ENCODE measurements around the gene ARFGEF2. TPM values are rescaled to one million over a fixed set of nuclear protein-coding genes. Genes with fewer than 3 reads are reported as not detected.
A peak's percentile ranks its signal among the peaks of the same experiment; 100 is the strongest.

Gene ARFGEF2
- total and polyA plus RNA-seq, 2 of the 8 experiments (the other 6 are each of a cell fraction or from before 2014, with no cell fraction given), result 8.1 to 21.8 TPM

DNA sequence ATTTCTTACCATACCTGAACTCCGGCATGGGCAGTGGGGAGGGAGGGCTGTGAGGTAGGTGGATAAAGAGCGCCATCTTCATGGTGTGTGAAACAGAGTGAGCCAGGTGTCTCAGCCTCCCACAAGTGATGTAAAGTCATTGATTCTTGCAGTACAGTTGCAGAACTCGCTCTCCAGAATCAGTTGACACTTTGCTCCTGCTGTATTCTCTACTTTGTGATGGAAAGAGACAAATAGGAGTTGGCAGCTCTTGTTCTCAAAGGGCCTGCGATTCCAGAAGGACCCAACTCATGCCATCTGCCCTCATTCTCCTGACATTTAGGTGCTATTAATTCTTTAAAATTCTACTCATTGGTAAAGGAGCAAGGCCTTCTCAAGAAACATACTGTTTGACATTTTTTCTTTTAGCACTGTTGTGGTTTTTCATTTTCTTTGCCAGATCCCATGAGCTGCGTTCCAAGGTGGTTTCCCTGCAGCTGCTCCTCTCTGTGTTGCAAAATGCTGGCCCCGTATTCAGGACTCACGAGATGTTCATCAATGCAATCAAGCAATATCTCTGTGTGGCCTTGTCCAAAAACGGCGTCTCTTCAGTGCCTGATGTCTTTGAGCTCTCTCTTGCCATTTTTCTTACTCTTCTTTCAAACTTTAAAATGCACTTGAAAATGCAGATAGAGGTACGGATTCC lies 49.3 kb downstream of the ARFGEF2 start:
- FAIRE-seq (no peak), DNase-seq (ENCODE audit: low read depth in 1 of 2, low spot score in 2 of 2) (no peak)
- no peak overlapping the region for H3K4me3 ChIP-seq (ENCODE audit: extremely low read depth in 1 of 4, insufficient read depth in 2 of 4, low read depth in 3 of 4, low read length in 4 of 4)
- H4K91ac ChIP-seq (replicated peaks; ENCODE audit: insufficient read length, low read length), result no peak overlapping the region
- no peaks in the 10 kb centered on the region for H3K23me2 ChIP-seq (ENCODE audit: low read depth, low read length)
- peaks cover 13 to 41% (median 32%) of the 10 kb centered on the region in 4 experiments for H3K36me3 ChIP-seq (ENCODE audit: control insufficient read depth in 2 of 4, insufficient read depth in 4 of 4, low read length in 3 of 4)
- WGBS, 2 experiments (ENCODE audit: extremely low coverage in 1 of 2, insufficient coverage in 1 of 2, insufficient read length in 1 of 2, insufficient replicate concordance in 2 of 2, low coverage in 1 of 2, low lambda C conversion rate in 2 of 2, missing lambda C conversion rate in 1 of 2), result 92% methylated on average over 10 of the region's 10 CpGs; no CpG with 5 or more reads in 1 of the 2 experiments
- H2BK20ac ChIP-seq (ENCODE audit: low read length), result no peak overlapping the region
- H3K14ac ChIP-seq (ENCODE audit: insufficient read length), result no peak overlapping the region
- no peak overlapping the region for H3K23ac ChIP-seq (ENCODE audit: insufficient read length)
- no peak overlapping the region for H3K18ac ChIP-seq (ENCODE audit: extremely low read depth, low read length)
- no peak overlapping the region for H3K56ac ChIP-seq (replicated peaks; ENCODE audit: insufficient read length, low read depth, low read length)
- ChIA-PET CTCF (ENCODE audit: partially characterized antibody) (no interaction called here), POLR2A (ENCODE audit: partially characterized antibody) (interaction anchor here (1.2 kb wide), 1 partner anchor 81 kb away, joined by 4 read pairs; no protein-coding TSS in a partner anchor)
- H4K8ac ChIP-seq (ENCODE audit: extremely low read depth, insufficient read depth, low read length), result no peak overlapping the region
- no peak overlapping the region for H2AK5ac ChIP-seq (ENCODE audit: low read depth, low read length)
- H3K4me2 ChIP-seq (ENCODE audit: insufficient read depth in 1 of 2, low read depth in 2 of 2, low read length in 2 of 2), result no peak overlapping the region
- no peak overlapping the region for H2BK12ac ChIP-seq (ENCODE audit: low read depth, low read length)
- H2BK15ac ChIP-seq (ENCODE audit: low read length), result no peak overlapping the region
- TF ChIP-seq, protein P1, sequence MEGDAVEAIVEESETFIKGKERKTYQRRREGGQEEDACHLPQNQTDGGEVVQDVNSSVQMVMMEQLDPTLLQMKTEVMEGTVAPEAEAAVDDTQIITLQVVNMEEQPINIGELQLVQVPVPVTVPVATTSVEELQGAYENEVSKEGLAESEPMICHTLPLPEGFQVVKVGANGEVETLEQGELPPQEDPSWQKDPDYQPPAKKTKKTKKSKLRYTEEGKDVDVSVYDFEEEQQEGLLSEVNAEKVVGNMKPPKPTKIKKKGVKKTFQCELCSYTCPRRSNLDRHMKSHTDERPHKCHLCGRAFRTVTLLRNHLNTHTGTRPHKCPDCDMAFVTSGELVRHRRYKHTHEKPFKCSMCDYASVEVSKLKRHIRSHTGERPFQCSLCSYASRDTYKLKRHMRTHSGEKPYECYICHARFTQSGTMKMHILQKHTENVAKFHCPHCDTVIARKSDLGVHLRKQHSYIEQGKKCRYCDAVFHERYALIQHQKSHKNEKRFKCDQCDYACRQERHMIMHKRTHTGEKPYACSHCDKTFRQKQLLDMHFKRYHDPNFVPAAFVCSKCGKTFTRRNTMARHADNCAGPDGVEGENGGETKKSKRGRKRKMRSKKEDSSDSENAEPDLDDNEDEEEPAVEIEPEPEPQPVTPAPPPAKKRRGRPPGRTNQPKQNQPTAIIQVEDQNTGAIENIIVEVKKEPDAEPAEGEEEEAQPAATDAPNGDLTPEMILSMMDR (IDR thresholded peaks at IDR 0.05; ENCODE audit: control extremely low read depth in 1 of 3, insufficient read depth in 1 of 3, low read depth in 1 of 3, low read length in 3 of 3), result peak in 1 of 3 experiments; percentile 3; a peak in 1 of 4 replicates
- no peak for TF ChIP-seq JUND (IDR thresholded peaks at IDR 0.05; ENCODE audit: low read length)
- H2BK120ac ChIP-seq (replicated peaks; ENCODE audit: low read depth, low read length), result no peak overlapping the region
- H3K9me3 ChIP-seq (ENCODE audit: insufficient read depth in 2 of 2, low read depth in 1 of 2, low read length in 1 of 2), result no peaks in the 10 kb centered on the region
- no peaks in the 10 kb centered on the region for H3K27me3 ChIP-seq (replicated peaks in 1 of 4; ENCODE audit: control insufficient read depth in 3 of 4, extremely low read depth in 1 of 4, insufficient read depth in 3 of 4, low read length in 3 of 4)
- H3K9ac ChIP-seq (replicated peaks in 1 of 4; ENCODE audit: extremely low read depth in 1 of 4, low read depth in 3 of 4, low read length in 3 of 4), result no peak overlapping the region
- no peaks in the 10 kb centered on the region for H3K4me1 ChIP-seq (replicated peaks in 1 of 4; ENCODE audit: control insufficient read depth in 3 of 4, insufficient read depth in 4 of 4, low read length in 3 of 4)
- no peak overlapping the region for H2AFZ ChIP-seq (ENCODE audit: low read length)
- H3K79me1 ChIP-seq (ENCODE audit: low read depth, low read length), result no peaks in the 10 kb centered on the region; the same call in 1 of the 2 replicates
- no peak overlapping the region for H3K4ac ChIP-seq (replicated peaks; ENCODE audit: insufficient read length, low read depth, low read length)
- H3K79me2 ChIP-seq (ENCODE audit: control insufficient read depth in 1 of 2, insufficient read depth in 2 of 2, low read length in 2 of 2), result no peaks in the 10 kb centered on the region
- H3K27ac ChIP-seq (ENCODE audit: low read depth, low read length), result no peak overlapping the region
- no peak overlapping the region for H2BK5ac ChIP-seq (ENCODE audit: low read depth, low read length)
- peaks cover 0 to 1% of the 10 kb centered on the region in 2 experiments for H4K20me1 ChIP-seq (replicated peaks in 1 of 2; ENCODE audit: control insufficient read depth in 1 of 2, insufficient read depth in 2 of 2, low read length in 2 of 2)
- no peak overlapping the region for H4K5ac ChIP-seq (ENCODE audit: insufficient read length, low read depth, low read length)

All from H1 (cell line).